Measurements from ENCODE around the gene BRF1.
"Not testable (repeated sequence)": the region's sequence is repeated elsewhere in the genome, so short reads cannot be mapped to it uniquely, and the experiment has no call there.

BRF1 gene

DNA sequence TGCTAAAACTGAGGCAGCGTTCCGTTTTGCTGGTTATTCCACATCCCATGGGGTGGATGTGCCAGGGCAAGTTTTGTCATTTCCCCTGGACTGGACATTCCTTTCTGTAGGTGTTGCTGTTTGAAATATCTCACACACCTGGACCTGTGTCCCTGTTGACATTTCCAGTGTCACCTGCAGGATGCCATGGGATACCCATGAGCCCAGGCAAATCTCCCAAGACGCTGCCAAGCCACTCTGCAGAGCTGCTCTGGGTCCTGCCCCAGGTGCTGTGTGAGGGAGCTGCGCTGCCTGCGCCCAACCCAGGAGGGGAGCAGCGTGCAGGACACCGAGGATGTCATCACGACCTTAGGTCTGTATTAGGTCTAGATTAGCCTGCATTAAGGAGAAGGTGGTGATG lies 8.6 kb upstream of the BRF1 start:
- no peak for TF ChIP-seq Cebpa-rat (IDR thresholded peaks at IDR 0.05)
- H3K36me3 ChIP-seq: peaks cover 6% of the 10 kb centered on the region; the same call in 1 of the 2 replicates
- H3K9me3 ChIP-seq: no peaks in the 10 kb centered on the region
- H3K27me3 ChIP-seq: no peaks in the 10 kb centered on the region
- no peak overlapping the region for H3K4me2 ChIP-seq
- no peak overlapping the region for H3K4me3 ChIP-seq
- H3K4me1 ChIP-seq: peaks cover 42% of the 10 kb centered on the region
- H4K20me1 ChIP-seq: no peaks in the 10 kb centered on the region
- H3K9ac ChIP-seq: no peak overlapping the region
- no peak overlapping the region for H3K27ac ChIP-seq

DNA sequence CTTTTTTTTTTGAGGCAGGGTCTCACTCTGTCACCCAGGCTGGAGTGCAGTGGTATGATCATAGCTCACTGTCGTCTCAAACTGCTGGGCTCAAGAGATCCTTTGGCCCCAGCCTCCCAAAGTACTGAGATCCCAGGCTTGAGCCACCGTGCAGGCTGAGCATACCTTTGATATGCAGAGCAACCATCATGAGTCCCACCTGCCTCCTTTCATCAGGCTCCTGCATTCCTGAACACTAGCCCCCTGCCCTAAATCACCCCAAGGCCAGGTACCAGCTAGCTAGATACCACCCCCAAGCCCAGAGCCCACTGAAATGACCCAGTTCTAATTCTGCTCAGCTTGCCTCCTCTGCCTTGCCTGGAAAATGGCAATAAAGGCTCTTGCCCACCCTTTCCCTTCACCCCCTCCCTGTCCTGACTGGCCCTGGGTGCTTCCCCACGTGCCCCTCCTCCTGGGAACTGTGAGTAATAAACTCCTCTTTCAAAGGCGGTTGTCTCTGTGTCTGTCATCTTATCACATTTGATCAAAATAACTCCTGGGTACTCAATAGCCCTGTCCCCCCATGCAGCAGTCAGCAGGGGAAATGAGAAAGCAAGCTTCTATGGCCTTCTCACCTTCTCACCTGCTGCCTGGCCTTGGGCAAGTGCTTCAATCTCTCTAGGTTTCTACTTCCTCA lies 6.4 kb upstream of the BRF1 start:
- no peaks in the 10 kb centered on the region for H3K9me3 ChIP-seq
- no peak overlapping the region for H3K4me3 ChIP-seq
- no peak overlapping the region for H3K4me2 ChIP-seq
- no peak for TF ChIP-seq Cebpa-rat (IDR thresholded peaks at IDR 0.05)
- H4K20me1 ChIP-seq: no peaks in the 10 kb centered on the region
- H3K36me3 ChIP-seq: peaks cover 6% of the 10 kb centered on the region; the same call in 1 of the 2 replicates
- H3K9ac ChIP-seq: no peak overlapping the region
- H3K27me3 ChIP-seq: no peaks in the 10 kb centered on the region
- no peak overlapping the region for H3K27ac ChIP-seq
- peaks cover 29% of the 10 kb centered on the region for H3K4me1 ChIP-seq

DNA sequence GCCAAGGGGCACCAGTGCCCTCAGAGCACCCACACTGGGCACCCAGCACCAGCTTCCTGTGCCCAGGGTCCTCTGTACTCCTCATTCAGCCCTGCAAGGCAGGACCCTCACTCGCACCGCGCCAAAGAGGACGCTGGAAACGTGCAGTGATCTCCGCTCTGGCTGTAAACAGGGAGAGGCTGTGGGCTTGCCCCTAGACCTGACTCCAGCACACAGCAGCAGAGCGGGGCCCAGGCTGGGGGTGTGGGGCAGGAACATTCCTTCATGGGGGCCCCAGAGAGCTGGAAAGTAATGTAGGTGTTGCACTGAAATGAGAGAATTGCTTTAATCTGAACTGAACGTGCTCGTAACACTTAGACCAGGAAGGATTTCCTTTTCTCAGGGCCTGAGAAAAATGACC lies 5.0 kb upstream of the BRF1 start:
- Histone ChIP-seq H3K27ac (peak overlapping the region; percentile 70), H3K27me3 (no peaks in the 10 kb centered on the region), H3K9me3 (no peaks in the 10 kb centered on the region), H3K4me2 (peak overlapping the region; percentile 61), H3K9ac (no peak overlapping the region), H3K4me3 (no peak overlapping the region), H3K4me1 (peaks cover 28% of the 10 kb centered on the region), H3K36me3 (peaks cover 6% of the 10 kb centered on the region; the same call in 1 of the 2 replicates), H4K20me1 (no peaks in the 10 kb centered on the region)
- no peak for TF ChIP-seq Cebpa-rat (IDR thresholded peaks at IDR 0.05)

DNA sequence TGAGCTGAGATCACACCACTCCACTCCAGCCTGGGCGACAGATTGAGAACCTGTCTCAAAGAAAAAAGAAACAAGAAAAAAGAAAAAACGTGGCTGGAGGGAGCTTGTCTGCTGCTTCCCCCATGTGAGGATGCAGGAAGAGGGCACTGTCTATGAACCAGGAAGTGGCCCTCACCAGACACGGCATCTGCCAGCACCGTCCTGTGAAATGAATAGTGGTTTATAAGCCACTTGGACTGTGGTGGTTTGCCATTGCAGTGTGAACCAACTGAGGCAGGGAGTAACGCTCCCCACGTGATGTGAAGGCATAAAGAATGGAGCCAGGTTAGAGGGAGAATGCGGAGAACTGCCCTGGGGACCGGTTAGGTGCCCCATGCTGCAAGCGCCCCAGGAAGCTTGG lies 4.5 kb upstream of the BRF1 start:
- H3K4me1 ChIP-seq: peaks cover 28% of the 10 kb centered on the region
- H3K36me3 ChIP-seq: peaks cover 6% of the 10 kb centered on the region; the same call in 1 of the 2 replicates
- peak overlapping the region; percentile 61 for H3K4me2 ChIP-seq
- TF ChIP-seq Cebpa-rat (IDR thresholded peaks at IDR 0.05): no peak
- peak overlapping the region; percentile 70 for H3K27ac ChIP-seq
- H3K27me3 ChIP-seq: no peaks in the 10 kb centered on the region
- H3K9me3 ChIP-seq: no peaks in the 10 kb centered on the region
- 0 out of 2 replicates have a peak, but pooled peaks cover 1% of the 10 kb centered on the region for H4K20me1 ChIP-seq
- no peak overlapping the region; the same call in 1 of the 2 replicates for H3K9ac ChIP-seq
- no peak overlapping the region for H3K4me3 ChIP-seq

DNA sequence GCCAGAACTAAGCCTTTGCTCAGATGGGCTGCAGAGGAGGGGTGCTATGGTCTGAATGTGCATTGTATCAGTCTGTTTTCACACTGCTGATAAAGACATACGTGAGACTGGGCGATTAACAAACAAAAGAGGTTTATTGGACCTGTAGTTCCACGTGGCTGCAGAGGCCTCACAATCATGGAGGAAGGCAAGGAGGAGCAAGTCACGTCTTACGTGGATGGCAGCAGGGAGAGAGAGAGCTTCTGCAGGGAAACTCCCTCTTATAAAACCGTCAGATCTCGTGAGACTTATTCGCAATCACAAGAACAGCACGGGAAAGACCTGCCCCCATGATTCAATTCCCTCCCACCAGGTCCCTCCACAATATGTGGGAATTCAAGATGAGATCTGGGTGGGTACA lies 3.8 kb upstream of the BRF1 start:
- Histone ChIP-seq H3K4me2 (peak overlapping the region; percentile 61; the same call in 1 of the 2 replicates), H3K4me1 (peaks cover 33% of the 10 kb centered on the region), H3K27ac (peak overlapping the region; percentile 70), H3K4me3 (no peak overlapping the region), H3K27me3 (no peaks in the 10 kb centered on the region), H3K36me3 (peaks cover 6% of the 10 kb centered on the region; the same call in 1 of the 2 replicates), H3K9me3 (no peaks in the 10 kb centered on the region), H3K9ac (no peak overlapping the region), H4K20me1 (peaks cover 9% of the 10 kb centered on the region)
- no peak for TF ChIP-seq Cebpa-rat (IDR thresholded peaks at IDR 0.05)

DNA sequence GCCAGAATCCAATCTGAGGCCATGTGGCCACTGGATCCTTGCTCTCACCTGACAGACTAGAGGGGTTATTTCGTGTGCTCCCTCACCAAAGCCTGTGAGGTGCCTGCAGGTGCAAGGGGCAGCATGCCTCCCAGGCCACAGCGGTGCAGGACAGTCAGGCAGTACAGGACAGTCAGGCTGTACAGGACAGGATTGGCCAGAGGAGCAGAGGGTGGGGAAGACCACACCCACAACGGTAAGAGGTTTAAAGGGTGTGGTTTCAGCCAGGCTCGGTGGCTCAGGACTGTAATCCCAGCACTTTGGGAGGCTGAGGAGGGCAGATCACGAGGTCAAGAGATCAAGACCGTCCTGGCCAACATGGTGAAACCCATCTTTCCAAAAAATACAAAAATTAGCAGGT lies 3.1 kb upstream of the BRF1 start:
- H3K4me3 ChIP-seq: no peak overlapping the region
- no peaks in the 10 kb centered on the region for H3K27me3 ChIP-seq
- H3K4me1 ChIP-seq: peaks cover 39% of the 10 kb centered on the region
- no peak overlapping the region for H3K9ac ChIP-seq
- no peaks in the 10 kb centered on the region for H3K9me3 ChIP-seq
- no peak for TF ChIP-seq Cebpa-rat (IDR thresholded peaks at IDR 0.05)
- no peak overlapping the region for H3K27ac ChIP-seq
- H3K36me3 ChIP-seq: peaks cover 6% of the 10 kb centered on the region; the same call in 1 of the 2 replicates
- peaks cover 15% of the 10 kb centered on the region for H4K20me1 ChIP-seq
- no peak overlapping the region for H3K4me2 ChIP-seq

DNA sequence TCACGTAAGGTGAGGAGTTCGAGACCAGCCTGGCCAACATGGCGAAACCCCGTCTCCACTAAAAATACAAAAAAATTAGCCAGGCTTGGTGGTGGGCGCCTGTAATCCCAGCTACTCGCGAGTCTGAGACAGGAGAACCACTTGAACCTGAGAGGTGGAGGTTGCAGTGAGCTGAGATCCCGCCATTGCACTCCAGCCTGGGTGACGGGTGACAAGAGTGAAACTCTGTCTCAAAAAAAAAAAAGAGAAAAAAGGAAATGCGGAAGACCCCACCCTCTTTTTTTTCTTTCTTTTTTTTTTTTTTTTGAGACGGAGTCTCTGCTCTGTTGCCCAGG lies 1.1 kb upstream of the BRF1 start:
- Histone ChIP-seq H4K20me1 (peaks cover 36% of the 10 kb centered on the region), H3K4me3 (peak overlapping the region; percentile 94), H3K4me2 (peak overlapping the region; percentile 96), H3K4me1 (peaks cover 59% of the 10 kb centered on the region)
- not testable (repeated sequence) for H3K9ac ChIP-seq, H3K27ac ChIP-seq, H3K36me3 ChIP-seq, H3K9me3 ChIP-seq, H3K27me3 ChIP-seq

DNA sequence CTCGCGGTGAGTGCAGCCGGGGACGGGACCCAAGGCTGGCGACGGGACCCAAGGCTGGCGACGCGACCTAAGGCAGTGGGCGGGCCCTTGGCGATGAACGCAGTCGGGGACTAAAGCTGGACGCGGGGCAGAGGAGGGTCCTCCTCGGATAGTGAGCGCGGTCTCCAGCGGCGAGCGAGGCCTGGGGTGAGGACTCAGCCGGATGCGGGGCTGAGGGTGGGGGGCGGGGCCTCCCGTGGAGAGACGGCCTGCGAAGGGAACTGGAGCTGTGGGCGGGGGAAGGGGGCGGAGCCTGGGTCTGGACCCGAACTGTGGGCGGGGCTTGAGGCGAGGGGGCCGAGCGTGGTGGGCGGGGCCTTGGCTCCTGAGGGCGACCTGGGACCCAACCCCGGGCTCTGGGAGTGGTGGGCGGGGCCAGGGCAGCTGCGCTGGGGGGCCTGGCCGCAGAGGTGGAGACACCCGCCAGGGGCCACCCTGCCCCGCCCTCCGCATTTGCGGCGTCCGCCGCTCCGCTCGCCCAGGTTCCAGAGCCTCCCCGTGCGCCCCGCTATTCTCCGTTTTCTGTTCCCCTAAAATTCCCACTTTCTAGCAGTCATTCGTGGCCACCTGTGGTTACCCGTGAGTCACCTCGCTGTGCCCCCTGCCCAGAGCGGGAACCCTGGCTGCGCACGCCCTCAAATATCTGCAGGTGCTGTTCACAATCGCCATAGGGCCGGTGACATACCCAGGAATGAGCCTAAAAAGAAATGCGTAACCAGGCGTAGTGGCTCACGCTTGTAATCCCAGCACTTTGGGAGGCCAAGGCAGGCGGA lies 508 bp upstream of the BRF1 start:
- Histone ChIP-seq H4K20me1 (peaks cover 41% of the 10 kb centered on the region), H3K9me3 (no peaks in the 10 kb centered on the region), H3K4me2 (peak overlapping the region; percentile 96), H3K27me3 (no peaks in the 10 kb centered on the region), H3K36me3 (0 out of 2 replicates have a peak, but pooled peaks cover 9% of the 10 kb centered on the region), H3K27ac (peak overlapping the region; percentile 95), H3K4me1 (peaks cover 65% of the 10 kb centered on the region), H3K4me3 (peak overlapping the region; percentile 94), H3K9ac (peak overlapping the region; percentile 97)
- no peak for TF ChIP-seq Cebpa-rat (IDR thresholded peaks at IDR 0.05)

DNA sequence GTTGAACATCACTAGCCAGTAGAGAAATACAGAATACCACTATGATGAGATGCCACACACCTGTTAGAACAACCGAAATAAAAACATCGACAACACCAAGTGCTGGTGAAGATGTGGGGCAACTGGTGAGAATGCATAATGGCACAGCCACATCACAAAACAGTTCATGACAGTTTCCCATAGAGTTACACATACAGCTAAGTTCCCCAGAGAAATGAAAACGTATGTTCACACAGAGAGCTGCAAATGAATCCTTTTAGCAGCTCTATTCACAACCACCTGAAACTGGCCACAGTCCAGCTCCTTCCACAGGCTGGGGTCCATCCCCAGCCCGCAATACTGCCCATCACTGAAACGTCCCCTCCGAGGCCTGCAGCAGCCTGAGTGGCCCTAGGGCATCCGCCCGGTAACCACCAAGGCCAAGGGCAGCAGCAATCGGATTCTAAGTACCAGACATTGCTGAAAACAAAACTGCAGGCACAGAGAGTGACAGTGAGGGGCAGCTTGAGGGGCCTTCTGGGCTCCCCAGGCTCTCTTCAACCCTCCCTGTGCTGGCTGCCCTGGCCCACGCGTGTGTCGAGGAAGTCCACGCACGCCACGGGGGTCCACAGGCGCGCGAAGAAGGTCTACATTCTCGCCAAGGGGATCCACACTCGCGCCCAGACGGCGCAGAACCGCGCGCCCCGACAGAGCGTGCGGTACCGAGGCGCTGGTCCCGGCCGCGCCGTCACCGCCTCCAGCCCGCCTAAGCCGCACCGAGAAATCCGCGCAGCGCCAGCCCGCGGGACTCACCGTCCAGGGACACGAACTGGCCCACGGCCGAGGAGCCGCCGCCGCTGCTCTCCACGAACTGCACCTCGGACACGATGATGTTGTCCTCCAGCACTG lies 903 bp downstream of the BRF1 start:
- H3K9me3 ChIP-seq: no peaks in the 10 kb centered on the region
- peaks cover 55% of the 10 kb centered on the region for H4K20me1 ChIP-seq
- peak overlapping the region; percentile 96 for H3K4me2 ChIP-seq
- peak overlapping the region; percentile 95 for H3K27ac ChIP-seq
- H3K36me3 ChIP-seq: 0 out of 2 replicates have a peak, but pooled peaks cover 9% of the 10 kb centered on the region
- H3K4me3 ChIP-seq: peak overlapping the region; percentile 94
- H3K9ac ChIP-seq: peak overlapping the region; percentile 97
- H3K4me1 ChIP-seq: peaks cover 68% of the 10 kb centered on the region
- TF ChIP-seq Cebpa-rat (IDR thresholded peaks at IDR 0.05): no peak
- H3K27me3 ChIP-seq: no peaks in the 10 kb centered on the region

DNA sequence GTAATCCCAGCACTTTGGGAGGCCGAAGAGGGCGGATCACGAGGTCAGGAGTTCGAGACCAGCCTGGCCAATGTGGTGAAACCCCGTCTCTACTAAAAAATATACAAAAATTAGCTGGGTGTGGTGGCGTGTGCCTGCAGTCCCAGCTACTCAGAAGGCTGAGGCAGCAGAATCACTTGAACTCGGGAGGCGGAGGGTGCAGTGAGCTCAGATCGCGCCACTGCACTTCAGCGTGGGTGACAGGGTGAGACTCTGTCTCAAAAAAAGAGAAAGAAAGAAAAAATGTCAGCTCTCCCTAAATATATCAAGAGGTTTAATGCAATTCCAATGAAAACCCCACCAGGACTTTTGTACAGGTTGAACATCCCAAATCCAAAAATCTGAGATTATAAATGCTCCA lies 3.5 kb downstream of the BRF1 start:
- not testable (repeated sequence) for H3K9ac ChIP-seq, H3K27ac ChIP-seq, H3K4me2 ChIP-seq, H3K36me3 ChIP-seq, H3K27me3 ChIP-seq, H3K9me3 ChIP-seq, H3K4me3 ChIP-seq
- Histone ChIP-seq H3K4me1 (peaks cover 85% of the 10 kb centered on the region), H4K20me1 (peaks cover 81% of the 10 kb centered on the region)

All from BLaER1 (cell line).